DMS79 treated with DMSO at 0.1 percent for 48 hours (cell line): ENCODE results near the gene PPP2R3C.
"Not testable (repeated sequence)": the region's sequence is repeated elsewhere in the genome, so short reads cannot be mapped to it uniquely, and the experiment has no call there.

ENCODE experiments used
- DNase-seq: peaks from one replicate; lab custom pipeline; 2025; lab: John Stamatoyannopoulos, UW

PPP2R3C gene

GRCh38 chr14:35121887-35122695, at the start of gene PPP2R3C, which contains the start of gene PRORP:
Gene PPP2R3C (minus strand): TSS chr14:35121990. CDS start chr14:35121959, 31 bp downstream.
Gene PRORP (plus strand): TSS chr14:35122552. CDS start chr14:35123246, 694 bp downstream.
- peak; percentile 100 for DNase-seq

- no peak for DNase-seq
Observed at GRCh38 chr14:35167496-35167895, 45.7 kb upstream of the PPP2R3C start.

GRCh38 chr14:35164849-35165248, 43.1 kb upstream of the PPP2R3C start:
- DNase-seq = no peak

GRCh38 chr14:35163384-35163783, 41.6 kb upstream of the PPP2R3C start:
- no peak for DNase-seq

- DNase-seq = no peak
Observed at GRCh38 chr14:35161231-35161630, 39.4 kb upstream of the PPP2R3C start.

GRCh38 chr14:35159742-35160409, 38.1 kb upstream of the PPP2R3C start:
- no peak for DNase-seq

- DNase-seq = no peak
Observed at GRCh38 chr14:35158951-35159653, 37.3 kb upstream of the PPP2R3C start.

- DNase-seq = no peak
Observed at GRCh38 chr14:35158491-35158890, 36.7 kb upstream of the PPP2R3C start.

- no peak for DNase-seq
Observed at GRCh38 chr14:35155962-35156361, 34.2 kb upstream of the PPP2R3C start.

GRCh38 chr14:35154016-35154415, 32.2 kb upstream of the PPP2R3C start:
- DNase-seq = no peak

- not testable (repeated sequence) for DNase-seq
Observed at GRCh38 chr14:35152531-35152930, 30.7 kb upstream of the PPP2R3C start.

- DNase-seq = no peak
Observed at GRCh38 chr14:35149239-35149638, 27.4 kb upstream of the PPP2R3C start.

GRCh38 chr14:35147711-35148110, 25.9 kb upstream of the PPP2R3C start:
- no peak for DNase-seq

- DNase-seq = no peak
Observed at GRCh38 chr14:35147186-35147585, 25.4 kb upstream of the PPP2R3C start.

GRCh38 chr14:35146711-35147149, 24.9 kb upstream of the PPP2R3C start:
- DNase-seq = no peak

- no peak for DNase-seq
Observed at GRCh38 chr14:35144029-35144428, 22.2 kb upstream of the PPP2R3C start.

GRCh38 chr14:35140718-35141581, 19.2 kb upstream of the PPP2R3C start:
- DNase-seq = peak; percentile 76

GRCh38 chr14:35138585-35138984, 16.8 kb upstream of the PPP2R3C start:
- DNase-seq = no peak

- DNase-seq = no peak
Observed at GRCh38 chr14:35134329-35135123, 12.7 kb upstream of the PPP2R3C start.

- DNase-seq = no peak
Observed at GRCh38 chr14:35133542-35134328, 11.9 kb upstream of the PPP2R3C start.
